Testis (tissue), 2 donors: ENCODE data around the gene COQ5.

Experiments used
- POLR2A ChIP-seq: fragments of 450-650 bp; IDR thresholded peaks from one replicate; pipeline ENCODE4 v1.6.1; 2017; ENCODE audit warnings: antibody characterized with exemption, mild to moderate bottlenecking, moderate library complexity
- TF ChIP-seq, protein P1 (sequence below), 3 experiments: fragments of 450-650 bp in 2 of 3; fragments of 200-600 bp in 1 of 3; sonication (generic) in 1 of 3; IDR thresholded peaks; one replicate each; pipeline ENCODE4 v1.5.1; 2016 to 2019; ENCODE audit warnings: antibody characterized with exemption in 3 of 3, mild to moderate bottlenecking in 2 of 3, moderate library complexity in 1 of 3

- TF ChIP-seq, protein P1, sequence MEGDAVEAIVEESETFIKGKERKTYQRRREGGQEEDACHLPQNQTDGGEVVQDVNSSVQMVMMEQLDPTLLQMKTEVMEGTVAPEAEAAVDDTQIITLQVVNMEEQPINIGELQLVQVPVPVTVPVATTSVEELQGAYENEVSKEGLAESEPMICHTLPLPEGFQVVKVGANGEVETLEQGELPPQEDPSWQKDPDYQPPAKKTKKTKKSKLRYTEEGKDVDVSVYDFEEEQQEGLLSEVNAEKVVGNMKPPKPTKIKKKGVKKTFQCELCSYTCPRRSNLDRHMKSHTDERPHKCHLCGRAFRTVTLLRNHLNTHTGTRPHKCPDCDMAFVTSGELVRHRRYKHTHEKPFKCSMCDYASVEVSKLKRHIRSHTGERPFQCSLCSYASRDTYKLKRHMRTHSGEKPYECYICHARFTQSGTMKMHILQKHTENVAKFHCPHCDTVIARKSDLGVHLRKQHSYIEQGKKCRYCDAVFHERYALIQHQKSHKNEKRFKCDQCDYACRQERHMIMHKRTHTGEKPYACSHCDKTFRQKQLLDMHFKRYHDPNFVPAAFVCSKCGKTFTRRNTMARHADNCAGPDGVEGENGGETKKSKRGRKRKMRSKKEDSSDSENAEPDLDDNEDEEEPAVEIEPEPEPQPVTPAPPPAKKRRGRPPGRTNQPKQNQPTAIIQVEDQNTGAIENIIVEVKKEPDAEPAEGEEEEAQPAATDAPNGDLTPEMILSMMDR (IDR thresholded peaks at IDR 0.05), result no peak
- no peak for TF ChIP-seq POLR2A
These were observed 3.8 kb upstream of the COQ5 start for GRCh38 chr12:120532701-120533238.
